NCI-H2196 (cell line): ENCODE results near the gene ATPAF1.

ENCODE experiments used
- DNase-seq: peaks from one replicate; lab custom pipeline; 2025; ENCODE audit not compliant: unreplicated experiment; lab: John Stamatoyannopoulos, UW

Gene ATPAF1

DNA sequence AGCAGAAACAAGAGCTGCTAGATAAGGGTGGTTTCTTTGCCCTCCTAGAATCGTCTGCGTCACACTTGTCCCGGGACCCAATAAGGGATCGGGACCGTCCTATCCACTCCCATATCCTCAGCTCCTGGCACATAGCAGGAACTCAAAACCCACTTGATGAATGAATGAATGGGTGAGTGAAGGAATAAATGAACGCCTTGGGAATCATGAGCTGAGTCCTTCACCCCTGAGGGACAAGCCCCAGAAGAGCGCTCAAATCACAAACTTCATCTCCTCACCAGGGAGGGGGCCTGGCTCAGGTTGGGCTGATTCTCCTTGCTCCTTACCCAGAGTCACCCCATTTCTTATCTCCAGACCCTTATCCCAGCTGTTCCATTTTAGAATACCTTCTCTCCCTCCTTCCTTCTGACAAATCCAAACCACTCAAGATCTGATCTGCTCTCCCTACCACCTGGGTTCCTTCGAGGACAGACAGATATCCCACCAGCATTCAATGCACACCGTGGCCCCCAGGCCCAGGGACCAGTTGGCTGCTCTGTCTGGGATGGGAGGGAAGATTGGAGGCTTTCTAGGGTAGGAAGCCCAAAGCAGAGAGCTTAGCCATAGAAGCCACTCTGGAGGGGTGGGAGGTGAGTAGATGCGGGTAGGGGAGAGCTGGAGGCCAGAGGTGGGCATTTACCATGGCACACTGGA is 50.9 kb downstream of the ATPAF1 start:
- DNase-seq, result no peak

DNA sequence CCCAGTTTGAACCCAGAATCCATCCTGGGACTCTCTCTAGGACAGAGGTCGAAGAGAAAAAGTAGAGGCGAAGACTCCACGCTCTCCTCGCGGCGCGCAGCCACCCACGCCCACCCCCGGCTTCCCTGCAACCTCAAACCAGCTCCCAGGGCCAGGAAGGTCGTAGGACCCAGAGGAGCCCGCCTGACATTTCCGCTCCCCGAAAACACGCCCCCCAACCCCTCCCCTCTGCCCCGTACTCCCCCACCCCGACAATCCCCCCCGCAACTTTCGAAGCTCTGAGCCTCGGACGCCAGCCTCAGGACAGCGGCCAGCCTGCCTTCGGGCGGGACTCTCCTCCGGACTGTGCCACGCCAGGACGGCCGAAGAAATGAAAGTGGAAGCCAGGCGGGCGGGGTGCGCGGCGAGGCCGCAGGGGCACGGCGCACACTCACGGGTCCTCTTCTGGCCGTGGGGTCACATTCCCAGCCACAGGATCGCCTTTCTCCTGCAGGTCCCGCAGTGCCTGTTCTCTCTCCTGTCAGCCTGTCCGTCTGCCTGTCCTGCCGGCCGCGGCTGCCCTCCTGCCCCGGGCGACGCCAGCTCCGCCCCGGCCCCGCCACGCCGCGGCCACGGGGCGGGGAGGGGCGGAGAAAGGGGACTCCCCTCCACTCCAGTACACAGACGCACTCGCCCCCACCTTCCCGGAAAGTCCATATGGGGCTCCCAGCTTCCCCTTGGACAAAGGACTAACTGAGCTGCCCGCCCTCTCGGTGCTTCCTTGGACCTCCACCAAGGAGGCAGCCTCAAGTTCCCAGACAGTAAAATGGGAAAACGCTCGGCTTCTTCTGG is 51.7 kb downstream of the ATPAF1 start, which contains the start of gene MOB3C:
Gene MOB3C, minus strand, starts transcription at position 535 of the 831 bp plus-strand sequence. CDS start 3,490 bp downstream, outside the sequence.
- DNase-seq, result peak; percentile 42

DNA sequence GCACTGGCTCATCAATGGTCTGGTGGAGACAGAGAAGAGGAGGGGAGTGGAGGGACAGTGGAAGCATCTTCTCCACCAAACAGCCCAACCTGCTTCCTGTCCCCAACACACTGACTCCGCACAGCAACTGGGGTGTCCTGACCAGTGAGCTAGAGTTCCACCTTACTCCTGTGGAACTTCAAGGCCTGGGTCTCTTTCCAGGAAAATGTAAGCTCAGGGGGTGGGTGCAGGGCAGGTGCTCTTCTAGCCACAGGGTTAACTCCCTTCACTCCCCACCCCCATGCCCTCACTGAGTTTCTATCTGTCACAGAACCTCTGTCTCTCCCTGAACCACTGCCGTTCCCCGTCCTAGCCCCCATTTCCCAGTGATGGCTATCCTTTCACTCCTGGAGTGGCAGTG is 52.4 kb downstream of the ATPAF1 start:
- DNase-seq, result no peak

DNA sequence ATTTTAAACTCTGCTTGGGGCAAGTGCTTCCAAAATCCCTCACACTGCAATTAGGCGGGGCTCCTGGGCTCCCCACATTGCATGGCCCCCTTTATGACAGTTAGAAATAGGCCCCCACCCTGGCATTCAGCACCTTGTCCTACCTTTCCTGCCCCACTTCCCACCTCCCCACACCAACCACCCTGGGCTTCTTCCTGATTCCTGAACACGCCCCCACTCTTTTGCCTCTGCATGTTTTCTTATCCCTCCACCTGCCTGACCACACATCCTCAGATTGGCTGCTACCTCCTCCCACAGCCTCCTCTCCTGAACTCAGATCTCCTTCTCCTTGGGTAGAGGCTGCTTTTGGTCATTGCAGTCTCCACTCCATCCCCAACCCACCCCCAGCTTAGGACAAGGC is 53.1 kb downstream of the ATPAF1 start:
- DNase-seq, result no peak

DNA sequence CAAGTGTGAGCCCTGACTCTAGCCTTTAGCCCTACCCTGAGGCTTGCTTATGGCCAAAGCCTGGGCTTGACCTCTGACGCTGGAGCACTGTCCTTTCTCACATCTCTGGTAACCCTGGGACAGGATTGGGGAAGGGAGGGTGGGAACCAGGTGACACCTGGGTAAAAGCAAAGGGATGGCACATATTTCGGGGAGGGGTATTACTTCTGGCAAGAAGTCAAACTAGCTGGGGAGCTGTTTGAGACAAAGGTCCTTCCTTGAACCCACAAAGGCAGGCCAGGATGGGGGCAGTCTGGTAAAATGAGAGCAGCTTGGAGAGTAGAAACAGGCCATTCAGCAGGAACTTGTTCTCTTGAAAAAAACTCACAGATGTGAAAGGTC is 53.6 kb downstream of the ATPAF1 start:
- no peak for DNase-seq

DNA sequence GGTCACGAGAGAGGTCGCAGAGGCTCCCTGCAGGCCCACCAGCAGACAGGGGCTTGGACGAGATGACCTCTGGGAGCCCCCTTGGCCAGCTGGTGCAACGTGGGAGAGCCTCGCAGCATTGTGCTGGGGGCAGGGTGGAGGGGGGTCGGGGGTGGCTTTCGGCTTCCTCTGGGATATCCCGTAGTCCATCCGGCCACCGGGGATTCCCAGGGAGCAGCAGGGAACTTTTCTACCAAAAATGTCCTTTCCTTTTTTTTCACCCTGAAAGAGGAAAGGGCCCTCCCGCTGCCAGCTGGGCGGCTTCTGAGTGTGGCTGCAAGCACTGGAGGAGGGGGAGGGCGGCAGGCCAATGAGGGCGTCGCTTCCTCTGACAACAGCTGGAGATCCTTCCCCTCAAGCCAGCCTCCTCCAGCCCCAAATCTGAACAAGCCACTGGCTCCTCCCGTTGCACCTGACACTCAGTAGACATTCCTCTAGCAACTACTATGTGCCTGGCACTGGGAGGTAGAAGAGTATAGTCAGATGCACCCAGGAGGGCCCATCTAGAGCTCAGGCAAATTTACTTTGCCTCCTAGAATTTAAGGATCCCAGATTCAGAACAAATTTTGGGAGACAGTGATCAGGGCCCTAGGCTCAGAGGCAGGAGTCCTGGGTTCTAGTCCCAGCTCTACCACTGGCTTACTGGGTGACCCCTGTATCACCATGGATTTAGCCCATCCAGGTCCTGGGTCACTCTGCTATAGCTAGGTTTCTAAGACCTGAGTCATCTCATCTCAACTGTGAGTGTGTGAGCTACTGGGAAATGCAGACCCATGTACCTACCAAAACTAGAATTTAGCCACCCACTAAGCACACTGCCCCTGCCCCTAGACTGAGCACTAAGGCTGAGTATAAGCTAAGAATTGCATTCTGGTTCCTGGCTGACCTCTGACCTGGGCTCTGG is 54.2 kb downstream of the ATPAF1 start:
- DNase-seq, result peak; percentile 13

DNA sequence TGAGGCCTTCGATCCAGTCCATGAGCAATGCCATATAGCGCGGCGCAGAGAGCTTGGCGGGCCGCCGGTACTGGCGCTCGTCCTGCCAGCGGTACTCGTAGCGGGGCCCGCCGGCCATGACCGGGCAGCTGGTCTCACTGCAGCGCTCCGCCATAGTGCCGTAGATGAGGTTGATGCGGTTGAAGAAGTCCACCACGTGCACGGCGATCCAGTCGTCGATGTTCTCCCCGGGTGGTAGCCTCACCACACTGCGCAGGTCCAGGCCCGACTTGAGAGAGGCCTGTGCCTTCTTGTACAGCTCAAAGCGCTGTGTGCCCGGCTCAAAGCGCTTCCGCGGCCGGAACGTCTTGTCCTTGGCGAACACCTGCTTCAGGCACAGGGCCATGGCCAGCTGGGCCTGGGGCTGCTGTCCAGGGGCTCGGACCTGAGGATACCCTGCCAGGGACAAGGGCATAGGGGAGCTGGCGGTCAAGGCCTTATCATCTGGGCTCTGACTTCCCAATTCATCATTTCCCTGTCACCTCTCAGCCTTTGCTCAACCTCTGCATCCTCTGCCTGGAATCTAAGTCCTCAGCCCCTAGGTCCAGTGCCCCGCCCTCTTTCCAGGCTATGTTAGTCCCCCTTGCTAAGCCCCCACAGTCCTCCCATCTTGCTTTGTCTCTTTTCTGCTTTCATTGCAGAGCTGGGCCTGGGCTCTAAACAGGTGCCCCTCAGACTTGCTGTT is 55.1 kb downstream of the ATPAF1 start:
- no peak for DNase-seq

DNA sequence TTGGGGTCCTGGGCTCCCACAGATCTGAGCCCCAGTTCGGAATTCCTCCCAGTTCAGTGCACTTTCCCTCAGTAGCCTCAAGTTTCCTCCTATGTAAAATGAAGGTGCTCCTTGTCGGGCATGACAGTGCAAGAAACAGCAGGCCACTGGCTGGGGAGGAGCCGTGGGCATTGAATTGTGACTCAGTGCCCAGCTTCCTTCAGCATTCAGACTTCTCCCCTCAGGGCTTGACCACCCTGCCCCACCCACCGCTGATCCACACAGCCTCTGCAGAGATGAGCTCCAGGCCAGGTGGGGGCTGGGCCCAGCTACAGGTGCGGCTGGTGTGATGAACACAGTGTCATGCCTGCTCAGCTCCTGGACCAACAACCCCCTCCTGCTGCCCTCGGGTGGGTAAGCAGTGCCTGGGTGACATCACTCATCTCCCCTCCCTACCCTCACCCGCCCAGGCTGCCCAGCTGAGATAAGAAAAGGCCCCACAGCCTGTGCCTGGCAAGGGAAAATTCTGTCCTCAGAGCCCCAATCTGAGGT is 56.4 kb downstream of the ATPAF1 start:
- DNase-seq, result no peak

DNA sequence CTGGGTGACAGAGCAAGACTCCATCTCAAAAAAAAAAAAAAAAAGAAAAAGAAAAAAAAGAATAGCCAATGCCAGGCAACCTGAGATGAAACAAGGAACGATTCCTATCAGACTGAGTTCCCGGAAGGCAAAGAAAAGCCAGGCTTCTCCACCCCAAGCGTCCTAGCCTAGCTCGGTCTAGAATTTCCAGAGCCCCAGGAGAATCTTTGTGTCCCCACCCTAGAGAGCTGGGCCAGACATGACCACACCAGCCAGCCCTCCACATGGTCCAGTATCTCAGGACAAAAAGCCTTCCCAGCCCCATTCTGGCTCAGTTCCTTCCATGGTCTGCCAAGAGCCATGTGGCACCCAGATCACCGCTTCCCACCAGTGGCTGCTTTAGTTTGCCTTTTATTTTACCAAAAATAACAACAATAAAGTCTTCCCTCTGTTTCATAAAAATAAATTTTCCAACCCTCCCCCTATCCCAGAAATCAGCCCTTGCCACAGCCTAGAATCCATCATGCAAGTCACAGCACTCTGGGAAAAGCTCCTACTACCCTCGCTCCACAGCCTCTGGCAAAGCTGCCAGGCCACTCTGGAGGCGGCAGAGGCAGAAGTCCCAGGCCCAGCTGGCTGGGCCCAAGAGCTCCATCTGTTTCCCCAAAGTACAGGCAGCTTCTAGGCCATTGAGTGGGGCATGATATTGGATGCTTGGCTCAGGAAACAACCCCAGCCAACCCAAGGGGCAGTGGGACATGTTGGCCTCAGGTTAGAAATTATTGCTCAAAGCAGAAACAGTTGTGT is 60.6 kb downstream of the ATPAF1 start:
- no peak for DNase-seq

DNA sequence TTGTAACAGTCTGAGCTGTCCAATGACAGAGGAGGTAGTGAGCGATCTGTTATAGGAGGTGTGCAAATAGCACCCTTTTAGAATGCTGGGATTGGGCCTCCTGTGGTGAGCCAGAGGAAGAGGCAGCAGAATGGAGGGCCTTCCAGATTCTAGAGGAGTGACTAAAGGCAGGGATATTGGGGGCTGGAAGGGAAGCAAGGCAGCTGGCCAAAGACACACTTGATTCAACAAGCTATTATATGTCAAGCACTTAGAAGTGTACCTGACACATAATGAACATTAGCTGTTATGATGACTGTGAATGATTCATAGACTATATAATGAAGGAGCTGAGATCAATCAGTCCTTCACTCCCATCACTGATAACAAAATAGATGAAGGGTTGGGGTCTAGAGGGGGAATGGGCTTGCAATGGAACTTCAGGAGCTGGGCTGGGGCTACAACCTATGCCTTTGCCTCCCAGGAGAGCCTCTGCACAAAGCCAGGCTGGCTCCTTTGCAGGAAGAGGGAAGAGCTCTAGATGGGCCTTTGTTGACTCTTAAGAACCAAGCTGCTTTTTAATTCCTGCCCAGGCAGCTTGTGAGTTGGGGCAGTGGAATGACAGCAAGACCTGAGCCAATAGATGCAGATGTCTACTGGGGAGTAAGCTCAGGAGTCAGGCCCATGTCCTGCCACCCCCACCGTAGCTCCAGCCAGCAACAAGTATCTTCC is 61.8 kb downstream of the ATPAF1 start:
- peak; percentile 40 for DNase-seq

DNA sequence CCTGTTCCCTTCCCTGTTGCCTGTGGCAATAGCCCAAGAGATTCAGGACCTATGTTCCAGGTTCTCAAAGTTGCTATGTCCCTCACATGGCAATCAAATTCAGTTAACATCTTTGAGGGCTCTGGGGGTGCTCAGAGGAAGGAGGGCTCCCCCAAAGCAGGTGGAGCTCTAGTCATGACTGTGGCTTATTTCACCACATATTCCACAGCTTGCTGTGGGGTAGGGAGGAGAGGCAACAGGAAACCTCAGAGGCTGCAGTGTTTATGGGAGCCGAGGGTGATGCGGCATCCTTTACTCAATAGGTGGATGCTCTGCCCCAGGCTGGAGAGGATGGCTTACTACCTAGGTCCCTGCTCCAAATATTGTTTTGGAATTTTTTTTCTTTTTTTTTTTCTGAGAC is 62.9 kb downstream of the ATPAF1 start:
- no peak for DNase-seq

DNA sequence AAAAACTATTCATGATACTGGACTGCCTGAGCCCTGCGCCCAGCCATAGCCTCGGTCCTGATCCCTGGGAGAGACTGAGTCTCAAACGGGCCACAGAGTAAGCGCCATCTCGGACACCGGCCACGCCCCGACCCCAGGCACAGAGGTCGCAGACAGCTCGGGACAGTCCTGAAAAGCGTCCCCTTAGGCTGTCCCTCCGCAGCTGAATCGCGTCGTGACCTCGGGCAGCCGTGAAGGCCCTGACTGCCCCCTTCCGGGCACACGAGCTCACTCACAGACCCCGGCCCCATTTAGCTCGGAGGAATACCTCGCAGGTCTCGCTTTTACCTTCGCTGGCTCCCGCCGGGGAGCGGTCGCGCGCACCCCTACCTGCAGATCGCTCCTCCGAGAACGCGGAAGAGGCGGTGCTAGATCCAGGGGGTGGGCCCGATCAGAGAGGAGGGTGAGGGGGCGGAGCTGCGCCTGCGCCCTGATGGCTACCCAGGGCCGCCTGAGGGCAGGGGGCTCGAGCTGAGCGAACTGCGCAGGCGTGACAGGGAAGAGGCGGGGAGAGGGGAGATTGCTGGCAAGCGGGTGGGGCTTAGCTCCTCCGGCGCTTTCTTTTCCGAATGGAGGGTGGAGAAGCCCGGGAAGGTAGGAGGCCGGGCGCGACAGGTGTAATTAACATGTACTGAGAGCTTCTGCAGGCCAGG is 64.2 kb downstream of the ATPAF1 start, which contains the start of gene MKNK1:
Gene MKNK1, minus strand, starts transcription at position 411 of the 692 bp plus-strand sequence. CDS start 20,941 bp downstream, outside the sequence.
- DNase-seq, result peak; percentile 98

DNA sequence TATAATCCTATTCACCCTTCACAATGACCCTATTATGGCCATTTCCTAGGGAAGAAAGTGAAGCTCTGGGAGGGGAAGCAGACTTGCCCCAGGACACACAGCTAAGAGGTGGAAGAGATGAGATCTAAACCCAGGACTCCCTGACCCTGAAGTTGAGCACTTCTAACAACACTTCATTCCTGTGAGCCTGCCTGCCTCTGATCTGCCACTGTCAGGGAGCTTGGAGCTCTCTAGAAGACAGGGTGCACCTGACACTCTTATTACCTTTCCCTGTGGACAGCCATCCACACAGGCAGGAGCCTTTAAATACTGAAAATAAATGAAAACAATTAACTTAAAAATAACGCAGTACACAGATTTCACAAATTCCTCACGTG is 64.7 kb downstream of the ATPAF1 start:
- no peak for DNase-seq

DNA sequence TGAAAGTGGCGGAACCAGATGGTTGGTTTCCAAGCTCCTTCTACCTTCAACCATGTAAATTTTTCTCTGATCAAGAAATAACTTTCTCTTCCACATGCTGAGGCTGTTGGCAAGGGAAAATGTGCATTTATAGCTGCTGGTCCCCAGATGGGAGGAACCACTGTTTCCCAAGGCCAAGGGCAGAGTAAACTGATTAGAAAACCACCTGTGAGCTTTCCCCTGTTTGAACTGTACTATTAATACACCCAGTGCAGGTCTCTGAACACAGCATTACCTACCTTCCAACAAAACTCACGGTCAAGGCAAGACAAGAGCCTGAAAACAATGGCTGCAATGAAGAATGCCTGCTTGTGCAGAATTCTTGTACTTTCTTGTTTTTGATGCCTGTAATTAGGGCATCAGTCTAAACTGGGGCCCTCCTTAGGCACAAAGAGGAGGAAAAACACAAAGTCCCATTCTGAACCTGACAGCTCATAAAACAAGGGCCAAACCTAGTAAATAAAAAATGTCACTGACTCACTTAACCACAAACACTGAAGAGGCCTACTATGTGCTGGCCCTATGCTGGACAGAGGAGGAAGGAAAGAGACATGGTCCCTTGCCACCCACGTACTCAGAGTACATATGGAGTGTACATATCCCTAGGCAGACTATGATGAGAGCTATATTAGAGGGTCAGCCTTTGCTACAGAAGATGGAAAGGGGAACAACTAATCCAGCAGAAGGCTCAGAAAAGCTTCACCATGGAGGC is 66.7 kb downstream of the ATPAF1 start:
- no peak for DNase-seq

DNA sequence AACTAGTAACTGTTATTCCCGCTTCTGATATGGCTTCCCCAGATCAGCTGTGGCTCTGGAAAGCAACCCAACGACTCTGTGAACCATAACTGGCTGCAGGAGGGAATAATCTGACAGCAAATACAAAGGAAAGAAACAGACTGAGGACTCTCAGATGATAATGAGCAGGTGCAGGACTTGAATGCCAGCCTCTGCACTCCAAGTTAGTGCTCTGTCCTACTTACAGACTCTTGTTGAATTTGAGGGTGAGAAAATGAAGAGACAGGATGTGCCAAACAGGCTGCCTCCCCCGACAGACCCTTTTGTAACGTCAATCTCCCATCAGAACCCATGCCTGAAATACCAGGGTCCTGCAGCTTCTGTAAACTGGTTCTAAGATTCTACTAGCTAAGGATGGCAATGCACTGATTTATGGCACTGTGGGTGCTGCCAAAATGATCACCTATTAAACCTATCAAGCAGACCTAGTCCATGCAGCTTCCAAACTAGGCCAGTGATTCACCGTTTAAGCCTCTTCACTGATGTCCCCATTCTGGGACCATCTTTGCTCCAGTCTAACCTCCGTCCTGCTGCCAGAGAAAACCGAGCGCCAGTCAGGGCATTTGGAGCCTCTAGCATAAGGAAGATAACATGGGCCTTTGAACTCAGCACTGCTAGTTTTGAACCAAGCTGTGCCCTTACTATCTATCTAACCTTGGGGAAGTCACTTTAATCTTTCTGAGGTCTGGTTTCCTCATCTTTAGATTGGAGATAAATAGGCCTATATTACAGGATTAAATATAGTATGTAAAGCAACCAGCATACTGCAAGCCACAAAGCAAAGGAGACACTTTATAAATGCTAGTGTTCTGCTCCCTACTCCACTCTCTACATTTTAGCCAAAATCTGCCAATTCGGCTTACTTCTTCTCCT is 68.8 kb downstream of the ATPAF1 start:
- no peak for DNase-seq

DNA sequence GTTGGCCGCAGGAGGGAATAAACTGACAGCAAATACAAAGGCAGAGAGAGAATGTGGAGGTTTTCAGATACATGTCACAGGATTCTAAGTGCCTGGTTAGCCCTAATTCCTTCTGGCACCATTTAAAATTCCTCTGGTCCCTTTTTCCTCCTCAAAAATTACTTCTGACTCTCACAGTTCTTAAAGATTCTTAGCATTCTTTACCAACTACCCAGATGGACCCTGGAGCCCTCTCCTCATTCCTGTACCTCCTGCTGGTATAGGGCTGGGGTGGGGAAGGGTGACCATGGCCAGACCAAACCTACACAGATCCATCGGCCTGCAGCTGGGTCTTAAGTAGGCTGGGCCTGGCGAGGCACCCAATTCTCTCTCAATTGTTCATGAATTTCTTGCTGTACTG is 71.3 kb downstream of the ATPAF1 start:
- no peak for DNase-seq

DNA sequence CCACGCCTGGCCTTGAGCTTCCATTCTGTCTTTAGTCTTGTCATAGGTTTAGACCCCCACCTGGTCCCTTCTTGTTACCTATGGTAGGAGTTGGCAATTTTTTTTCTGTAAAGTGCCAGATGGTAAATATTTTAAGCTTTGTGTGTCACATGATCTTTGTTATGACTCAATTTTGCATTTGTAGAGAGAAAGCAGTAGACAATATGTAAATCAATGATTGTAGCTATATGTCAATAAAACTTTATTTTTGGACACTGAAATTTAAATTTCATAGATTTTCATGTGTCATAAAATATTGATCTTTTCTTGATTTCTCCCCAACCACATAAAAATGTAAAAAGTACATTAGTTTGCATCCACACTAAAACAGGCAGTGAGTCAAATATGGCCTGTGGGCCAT is 72.1 kb downstream of the ATPAF1 start:
- DNase-seq, result no peak
